H1 (cell line): ENCODE results near the gene GREB1L. TPM values are rescaled to one million over a fixed set of nuclear protein-coding genes. Genes with fewer than 3 reads are reported as not detected.

Source experiments
- EP300 ChIP-seq, 2 experiments: IDR thresholded peaks; 1 replicate in 1 of 2; 2 replicates in 1 of 2; pipeline ENCODE4 v1.6.1; 2011 to 2012; ENCODE audit warnings: low read depth in 2 of 2, low read length in 2 of 2, mild to moderate bottlenecking in 2 of 2, borderline replicate concordance in 1 of 2, inconsistent platforms in 1 of 2, moderate library complexity in 1 of 2
- JUN ChIP-seq: IDR thresholded peaks from 2 replicates; pipeline ENCODE4 v1.6.1; 2011; ENCODE audit warnings: low read depth, mild to moderate bottlenecking, improper control_type of control experiment, low read length
- MAFK ChIP-seq: IDR thresholded peaks from 2 replicates; pipeline ENCODE4 v1.6.1; 2012; ENCODE audit warnings: low read depth, mild to moderate bottlenecking, improper control_type of control experiment, low read length
- polyA plus RNA-seq, 7 experiments: library from polyadenylated mRNA; depleted of rRNA in 3 of 7; stranded (reverse) in 5 of 7; unstranded in 2 of 7; fragments of >200 nt in 5 of 7; fragments of 200-250 nt in 2 of 7; gene quantifications; 1 replicate in 5 of 7; 2 replicates in 1 of 7; 4 replicates in 1 of 7; pipeline versions ENCODE4 v1.2.1 to v1.2.3, GENCODE V29; 2011 to 2013; ENCODE audit warnings: missing spikeins in 2 of 7, mixed read lengths in 2 of 7
- total RNA-seq: library from RNA; stranded (reverse); fragmentation: NEBNext Ultra II Directional; extraction: Animal tissue kit (Norgen Biotek cat#: 25700); gene quantifications from 2 replicates; pipeline ENCODE4 v1.2.1, GENCODE V29; 2021

GREB1L gene
- total and polyA plus RNA-seq, 2 of the 8 experiments (the other 6 are each of a cell fraction or from before 2014, with no cell fraction given), result 0.34 to 1.6 TPM

- TF ChIP-seq EP300 (IDR thresholded peaks at IDR 0.05; ENCODE audit: borderline replicate concordance in 1 of 2, low read depth in 2 of 2, low read length in 2 of 2) (no peak), JUN (no peak), MAFK (no peak)
Observed at GRCh38 chr18:21361307-21361880, 119.4 kb downstream of the GREB1L start (continued).
